ENCODE data around the gene MAP4K4. TPM values are rescaled to one million over a fixed set of nuclear protein-coding genes. Genes with fewer than 3 reads are reported as not detected.

MAP4K4 gene
- total and polyA plus RNA-seq, 5 donors from 2014 or later = 6.7 to 179 (median 14.7) TPM

DNA sequence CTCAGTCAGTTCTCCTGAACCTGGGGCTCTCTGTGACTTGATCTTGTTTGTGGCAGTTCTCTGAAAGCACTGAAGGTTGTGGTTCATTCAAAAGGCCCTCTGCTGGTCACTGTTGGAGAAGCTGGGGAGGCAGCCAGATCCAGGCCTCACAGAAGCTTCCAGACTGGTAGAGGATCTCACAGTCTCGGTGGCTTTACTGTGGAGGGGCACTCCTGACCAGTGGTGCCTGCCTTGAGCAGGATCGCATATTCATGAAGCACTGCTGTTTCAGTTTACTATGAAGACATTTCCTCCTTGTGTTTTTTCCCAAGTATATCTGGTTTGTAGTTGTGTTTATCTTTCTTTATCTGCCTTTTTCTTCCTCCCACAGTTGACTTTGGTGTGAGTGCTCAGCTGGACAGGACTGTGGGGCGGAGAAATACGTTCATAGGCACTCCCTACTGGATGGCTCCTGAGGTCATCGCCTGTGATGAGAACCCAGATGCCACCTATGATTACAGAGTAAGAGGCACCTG lies 133.9 kb downstream of the MAP4K4 start:
- H3K4me1 ChIP-seq (ENCODE audit: control insufficient read depth, insufficient read depth, low read length, poor library complexity, severe bottlenecking) = peaks cover 54% of the 10 kb centered on the region
- Mint-ChIP-seq H3K36me3 (peaks cover 40% of the 10 kb centered on the region), H3K27ac (peak overlapping the region in 2 of 3 donors; percentile 43 to 45)

DNA sequence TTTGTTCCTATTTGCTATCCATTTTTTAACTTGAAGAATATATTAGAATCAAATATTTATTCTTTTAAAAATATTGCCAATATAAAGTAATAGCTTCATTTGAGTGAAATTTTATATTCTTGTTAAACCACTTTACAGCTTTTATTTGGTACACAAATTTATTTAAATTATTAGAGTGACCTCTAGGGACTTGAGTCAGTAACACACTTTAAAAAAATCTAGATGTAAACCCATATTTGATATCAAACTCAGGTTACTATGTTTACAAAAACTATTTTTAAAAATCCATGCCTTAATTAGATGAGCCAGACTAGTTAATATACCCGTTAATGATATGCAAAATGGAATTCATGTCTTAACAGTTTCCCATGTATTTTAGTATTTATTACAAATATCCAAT lies 134.6 kb downstream of the MAP4K4 start:
- DNase-seq (peak in 1 of 3 donors; percentile 25), ATAC-seq (ENCODE audit: low read depth in 2 of 2) (no peak)
- Histone ChIP-seq H3K27me3 (ENCODE audit: control insufficient read depth, insufficient read depth, low read length) (no peaks in the 10 kb centered on the region), H3K4me1 (ENCODE audit: control insufficient read depth, insufficient read depth, low read length, poor library complexity, severe bottlenecking) (peaks cover 47% of the 10 kb centered on the region), H3K4me3 (ENCODE audit: low read depth, low read length) (no peak overlapping the region), H3K36me3 (ENCODE audit: control insufficient read depth, insufficient read depth, low read length) (peaks cover 70% of the 10 kb centered on the region), H3K9me3 (ENCODE audit: control insufficient read depth in 2 of 2, low read length in 2 of 2) (no peaks in the 10 kb centered on the region), H3K27ac (ENCODE audit: insufficient read depth, low read length, poor library complexity, severe bottlenecking) (no peak overlapping the region)
- Mint-ChIP-seq H3K36me3 (peaks cover 39% of the 10 kb centered on the region), H3K9me3 (no peaks in the 10 kb centered on the region), H3K4me1 (peaks cover 35 to 55% (median 48%) of the 10 kb centered on the region in 4 donors), H3K4me3 (no peak overlapping the region), H3K27ac (no peak overlapping the region), H3K27me3 (no peaks in the 10 kb centered on the region)

More for the DNA sequence above, 133.9 kb downstream of the MAP4K4 start:
- peak overlapping the region in 1 of 4 donors; percentile 15 for H3K4me3 Mint-ChIP-seq
- DNase-seq = peak; percentile 28 to 79 (median 60)
- peaks cover 33 to 62% (median 53%) of the 10 kb centered on the region in 4 donors for H3K4me1 Mint-ChIP-seq
- no peaks in the 10 kb centered on the region for H3K9me3 Mint-ChIP-seq
- Histone ChIP-seq H3K36me3 (ENCODE audit: control insufficient read depth, insufficient read depth, low read length) (peaks cover 69% of the 10 kb centered on the region), H3K27me3 (ENCODE audit: control insufficient read depth, insufficient read depth, low read length) (no peaks in the 10 kb centered on the region), H3K4me3 (ENCODE audit: low read depth, low read length) (no peak overlapping the region), H3K27ac (ENCODE audit: insufficient read depth, low read length, poor library complexity, severe bottlenecking) (peak overlapping the region; percentile 16), H3K9me3 (ENCODE audit: control insufficient read depth in 2 of 2, low read length in 2 of 2) (no peaks in the 10 kb centered on the region)
- peak; percentile 60 to 73 for ATAC-seq (ENCODE audit: low read depth in 2 of 2)
- no peaks in the 10 kb centered on the region for H3K27me3 Mint-ChIP-seq

DNA sequence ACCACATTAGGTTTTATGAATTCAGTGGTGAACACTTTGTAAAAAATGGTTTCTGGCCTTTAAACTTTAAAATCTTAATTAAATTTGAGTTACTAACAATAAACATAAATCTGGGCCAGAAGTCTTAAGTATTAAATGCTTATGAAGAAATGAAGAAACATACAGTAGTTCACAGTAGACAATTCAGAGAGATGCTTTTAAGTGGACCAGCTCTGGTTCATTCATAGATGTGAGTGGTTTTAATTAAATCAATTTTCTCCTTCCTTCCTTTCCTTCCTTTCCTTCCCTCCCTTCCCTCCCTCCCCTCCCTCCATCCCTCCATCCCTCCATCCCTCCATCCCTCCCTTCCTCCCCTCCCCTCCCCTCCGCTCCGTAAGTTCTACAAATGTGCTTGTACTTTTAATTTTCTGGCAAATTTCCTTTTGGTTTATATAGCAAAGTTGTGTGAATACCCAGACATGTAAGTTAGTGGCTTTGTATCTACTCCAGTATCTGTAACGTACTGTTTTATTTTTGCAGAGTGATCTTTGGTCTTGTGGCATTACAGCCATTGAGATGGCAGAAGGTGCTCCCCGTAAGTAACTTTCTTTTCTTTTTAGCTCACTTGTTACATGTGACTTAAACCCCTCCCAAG lies 136.5 kb downstream of the MAP4K4 start:
- ATAC-seq (ENCODE audit: low read depth in 2 of 2) (no peak), DNase-seq (no peak)
- Mint-ChIP-seq H3K4me3 (no peak overlapping the region), H3K4me1 (peaks cover 24 to 36% (median 29%) of the 10 kb centered on the region in 4 donors), H3K27me3 (no peaks in the 10 kb centered on the region), H3K36me3 (peaks cover 43% of the 10 kb centered on the region), H3K9me3 (no peaks in the 10 kb centered on the region), H3K27ac (no peak overlapping the region)
- no peak overlapping the region for H3K4me3 ChIP-seq (ENCODE audit: low read depth, low read length)
- no peak overlapping the region for H3K27ac ChIP-seq (ENCODE audit: insufficient read depth, low read length, poor library complexity, severe bottlenecking)
- peaks cover 28% of the 10 kb centered on the region for H3K4me1 ChIP-seq (ENCODE audit: control insufficient read depth, insufficient read depth, low read length, poor library complexity, severe bottlenecking)
- H3K36me3 ChIP-seq (ENCODE audit: control insufficient read depth, insufficient read depth, low read length) = peaks cover 80% of the 10 kb centered on the region
- H3K9me3 ChIP-seq (ENCODE audit: control insufficient read depth in 2 of 2, low read length in 2 of 2) = no peaks in the 10 kb centered on the region
- no peaks in the 10 kb centered on the region for H3K27me3 ChIP-seq (ENCODE audit: control insufficient read depth, insufficient read depth, low read length)

DNA sequence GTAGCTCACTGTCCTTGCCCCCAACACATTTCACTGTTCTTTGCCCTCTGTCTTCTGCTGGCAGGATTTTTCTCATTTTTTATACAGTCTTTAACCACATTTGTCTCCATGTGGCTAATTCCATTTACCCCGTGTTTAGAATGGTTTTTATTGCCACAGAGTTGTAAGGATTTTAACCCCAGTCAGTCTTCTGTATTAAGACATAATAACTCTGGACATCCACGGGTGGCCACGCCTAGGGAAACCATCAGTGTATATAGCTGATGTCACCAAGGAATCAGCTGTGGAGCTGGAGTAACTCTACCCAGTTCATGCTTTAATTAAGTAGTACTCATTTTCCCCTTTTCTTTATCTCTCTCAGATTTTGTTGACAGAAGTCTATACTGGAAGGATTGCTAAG lies 139.8 kb downstream of the MAP4K4 start:
- peak overlapping the region in 1 of 4 donors; percentile 29 for H3K4me3 Mint-ChIP-seq
- Histone ChIP-seq H3K27ac (ENCODE audit: insufficient read depth, low read length, poor library complexity, severe bottlenecking) (no peak overlapping the region), H3K27me3 (ENCODE audit: control insufficient read depth, insufficient read depth, low read length) (no peaks in the 10 kb centered on the region), H3K36me3 (ENCODE audit: control insufficient read depth, insufficient read depth, low read length) (peaks cover 84% of the 10 kb centered on the region), H3K4me1 (ENCODE audit: control insufficient read depth, insufficient read depth, low read length, poor library complexity, severe bottlenecking) (peaks cover 7% of the 10 kb centered on the region), H3K4me3 (ENCODE audit: low read depth, low read length) (no peak overlapping the region), H3K9me3 (ENCODE audit: control insufficient read depth in 2 of 2, low read length in 2 of 2) (no peaks in the 10 kb centered on the region)
- no peaks in the 10 kb centered on the region for H3K27me3 Mint-ChIP-seq
- ATAC-seq (ENCODE audit: low read depth in 2 of 2) (no peak), DNase-seq (no peak)
- H3K4me1 Mint-ChIP-seq = peaks cover 17 to 35% (median 24%) of the 10 kb centered on the region in 4 donors
- H3K27ac Mint-ChIP-seq = peak overlapping the region in 2 of 3 donors; percentile 3 to 7
- no peaks in the 10 kb centered on the region for H3K9me3 Mint-ChIP-seq
- peaks cover 54% of the 10 kb centered on the region for H3K36me3 Mint-ChIP-seq

DNA sequence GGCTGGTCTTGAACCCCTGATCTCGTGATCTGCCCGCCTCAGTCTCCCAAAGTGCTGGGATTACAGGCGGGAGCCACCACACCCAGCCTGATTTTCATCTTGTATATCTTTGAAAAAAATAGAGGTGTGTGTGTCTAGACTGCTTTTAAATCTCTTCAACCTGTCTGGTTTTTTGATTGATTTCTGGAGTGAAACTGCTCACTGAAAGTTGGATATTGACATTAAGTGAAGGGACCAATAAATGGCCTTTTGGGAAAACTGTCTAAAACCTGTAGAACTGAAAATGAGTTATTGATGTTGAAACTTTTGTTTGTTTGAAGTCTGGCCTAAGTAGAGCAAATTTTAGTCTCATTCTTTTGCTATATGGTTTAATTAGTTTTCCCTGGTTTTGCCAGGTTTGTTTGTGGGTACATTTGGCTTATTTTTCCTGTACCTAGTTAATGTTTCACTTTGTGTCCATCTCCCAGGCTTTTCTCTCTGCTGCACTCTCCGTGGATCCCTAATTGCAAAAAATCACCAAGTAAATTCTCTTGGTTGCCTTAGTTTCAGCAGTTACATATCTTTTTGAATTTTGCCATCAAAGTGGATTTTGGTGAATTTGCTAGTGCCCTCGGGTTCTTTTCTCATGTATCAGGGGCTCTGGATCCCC lies 144.3 kb downstream of the MAP4K4 start:
- H3K4me3 ChIP-seq (ENCODE audit: low read depth, low read length) = no peak overlapping the region
- H3K4me1 Mint-ChIP-seq = peaks cover 23 to 50% (median 35%) of the 10 kb centered on the region in 4 donors

DNA sequence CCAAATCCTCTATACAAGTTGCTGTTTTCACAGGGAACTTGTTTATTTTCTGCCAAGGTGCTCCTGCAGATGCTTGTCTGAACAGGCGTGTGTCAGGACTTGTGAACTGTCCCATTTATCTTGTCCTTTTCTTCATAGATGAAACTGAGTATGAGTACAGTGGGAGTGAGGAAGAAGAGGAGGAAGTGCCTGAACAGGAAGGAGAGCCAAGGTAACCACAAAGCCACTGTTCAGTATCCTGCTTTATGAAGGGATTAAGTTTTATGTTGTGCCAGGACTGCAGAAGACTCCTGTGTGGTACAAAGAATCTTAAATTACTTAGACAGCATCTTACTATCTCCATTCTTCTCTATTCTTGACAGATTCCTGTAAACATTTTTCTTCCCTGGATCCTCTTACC lies 145.0 kb downstream of the MAP4K4 start:
- no peaks in the 10 kb centered on the region for H3K27me3 ChIP-seq (ENCODE audit: control insufficient read depth, insufficient read depth, low read length)
- H3K36me3 ChIP-seq (ENCODE audit: control insufficient read depth, insufficient read depth, low read length) = peaks cover 96% of the 10 kb centered on the region
- no peaks in the 10 kb centered on the region for H3K9me3 Mint-ChIP-seq
- peak in 1 of 3 donors; percentile 17 for DNase-seq
- peak overlapping the region in 1 of 4 donors; percentile 21 for H3K4me3 Mint-ChIP-seq
- ATAC-seq (ENCODE audit: low read depth in 2 of 2) = no peak
- H3K27me3 Mint-ChIP-seq = no peaks in the 10 kb centered on the region
- H3K4me3 ChIP-seq (ENCODE audit: low read depth, low read length) = no peak overlapping the region
- H3K36me3 Mint-ChIP-seq = peaks cover 45% of the 10 kb centered on the region
- peaks cover 11% of the 10 kb centered on the region for H3K4me1 ChIP-seq (ENCODE audit: control insufficient read depth, insufficient read depth, low read length, poor library complexity, severe bottlenecking)
- H3K9me3 ChIP-seq (ENCODE audit: control insufficient read depth in 2 of 2, low read length in 2 of 2) = no peaks in the 10 kb centered on the region
- peak overlapping the region; percentile 19 to 53 (median 32) for H3K27ac Mint-ChIP-seq
- no peak overlapping the region for H3K27ac ChIP-seq (ENCODE audit: insufficient read depth, low read length, poor library complexity, severe bottlenecking)
- H3K4me1 Mint-ChIP-seq = peaks cover 21 to 44% (median 34%) of the 10 kb centered on the region in 4 donors

More for the DNA sequence above, 144.3 kb downstream of the MAP4K4 start:
- ATAC-seq (ENCODE audit: low read depth in 2 of 2) (no peak), DNase-seq (no peak)
- no peaks in the 10 kb centered on the region for H3K9me3 Mint-ChIP-seq
- H3K27ac Mint-ChIP-seq = peak overlapping the region in 2 of 3 donors; percentile 19 to 32
- peaks cover 11% of the 10 kb centered on the region for H3K4me1 ChIP-seq (ENCODE audit: control insufficient read depth, insufficient read depth, low read length, poor library complexity, severe bottlenecking)
- H3K36me3 Mint-ChIP-seq = peaks cover 51% of the 10 kb centered on the region
- H3K27me3 Mint-ChIP-seq = no peaks in the 10 kb centered on the region
- H3K27ac ChIP-seq (ENCODE audit: insufficient read depth, low read length, poor library complexity, severe bottlenecking) = no peak overlapping the region
- H3K4me3 Mint-ChIP-seq = no peak overlapping the region
- H3K36me3 ChIP-seq (ENCODE audit: control insufficient read depth, insufficient read depth, low read length) = peaks cover 97% of the 10 kb centered on the region
- H3K9me3 ChIP-seq (ENCODE audit: control insufficient read depth in 2 of 2, low read length in 2 of 2) = no peaks in the 10 kb centered on the region
- no peaks in the 10 kb centered on the region for H3K27me3 ChIP-seq (ENCODE audit: control insufficient read depth, insufficient read depth, low read length)

DNA sequence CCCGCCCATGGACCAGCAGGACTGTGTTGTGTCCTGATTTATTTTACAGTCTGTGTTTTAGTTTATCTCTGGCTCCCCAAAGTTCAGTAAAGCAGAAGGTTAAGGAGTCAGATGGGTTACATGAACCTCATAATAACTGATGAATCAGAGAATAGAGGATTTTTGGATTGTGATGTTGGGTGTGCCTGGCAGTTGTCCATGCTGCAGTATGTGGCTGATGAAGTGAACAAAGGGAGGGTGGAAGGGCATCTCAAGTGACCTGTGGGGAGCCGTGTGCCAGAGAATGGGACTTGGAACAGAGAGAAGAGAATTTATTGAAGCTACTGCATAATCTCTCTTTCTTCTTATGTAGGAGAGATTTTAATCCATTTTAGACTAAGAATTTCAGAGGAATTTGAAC lies 145.5 kb downstream of the MAP4K4 start:
- no peaks in the 10 kb centered on the region for H3K27me3 ChIP-seq (ENCODE audit: control insufficient read depth, insufficient read depth, low read length)
- Mint-ChIP-seq H3K4me3 (no peak overlapping the region), H3K27ac (peak overlapping the region in 2 of 3 donors; percentile 4 to 19), H3K36me3 (peaks cover 42% of the 10 kb centered on the region), H3K27me3 (no peaks in the 10 kb centered on the region), H3K9me3 (no peaks in the 10 kb centered on the region), H3K4me1 (peaks cover 21 to 46% (median 35%) of the 10 kb centered on the region in 4 donors)
- DNase-seq (no peak), ATAC-seq (ENCODE audit: low read depth in 2 of 2) (no peak)
- H3K4me3 ChIP-seq (ENCODE audit: low read depth, low read length) = no peak overlapping the region
- H3K9me3 ChIP-seq (ENCODE audit: control insufficient read depth in 2 of 2, low read length in 2 of 2) = no peaks in the 10 kb centered on the region
- H3K27ac ChIP-seq (ENCODE audit: insufficient read depth, low read length, poor library complexity, severe bottlenecking) = no peak overlapping the region
- H3K36me3 ChIP-seq (ENCODE audit: control insufficient read depth, insufficient read depth, low read length) = peaks cover 95% of the 10 kb centered on the region
- H3K4me1 ChIP-seq (ENCODE audit: control insufficient read depth, insufficient read depth, low read length, poor library complexity, severe bottlenecking) = peaks cover 11% of the 10 kb centered on the region

All from CD4-positive, CD25-positive, alpha-beta regulatory T cell (primary cell).